DOHH2 (cell line): ENCODE data around the gene TBCC.

Experiments used
- CTCF ChIP-seq: fragments of 200-600 bp; sonication (generic); IDR thresholded peaks from one replicate; pipeline ENCODE4 v1.5.1; 2014; ENCODE audit warnings: antibody characterized with exemption, mild to moderate bottlenecking, low read depth, low read length; ENCODE audit not compliant: poor library complexity, severe bottlenecking
- EZH2phosphoT487 ChIP-seq: fragments of 200-600 bp; sonication (generic); IDR thresholded peaks from 2 replicates; pipeline ENCODE4 v1.6.1; 2017; ENCODE audit warnings: borderline replicate concordance, mild to moderate bottlenecking, antibody characterized with exemption, low read length, moderate library complexity, mixed read lengths

GRCh38 chr6:42762426-42762859 is 16.5 kb upstream of the TBCC start:
- no peak for TF ChIP-seq CTCF
- TF ChIP-seq EZH2phosphoT487, result no peak
